ENCODE measurements around the gene PIGU.

The PIGU gene

DNA sequence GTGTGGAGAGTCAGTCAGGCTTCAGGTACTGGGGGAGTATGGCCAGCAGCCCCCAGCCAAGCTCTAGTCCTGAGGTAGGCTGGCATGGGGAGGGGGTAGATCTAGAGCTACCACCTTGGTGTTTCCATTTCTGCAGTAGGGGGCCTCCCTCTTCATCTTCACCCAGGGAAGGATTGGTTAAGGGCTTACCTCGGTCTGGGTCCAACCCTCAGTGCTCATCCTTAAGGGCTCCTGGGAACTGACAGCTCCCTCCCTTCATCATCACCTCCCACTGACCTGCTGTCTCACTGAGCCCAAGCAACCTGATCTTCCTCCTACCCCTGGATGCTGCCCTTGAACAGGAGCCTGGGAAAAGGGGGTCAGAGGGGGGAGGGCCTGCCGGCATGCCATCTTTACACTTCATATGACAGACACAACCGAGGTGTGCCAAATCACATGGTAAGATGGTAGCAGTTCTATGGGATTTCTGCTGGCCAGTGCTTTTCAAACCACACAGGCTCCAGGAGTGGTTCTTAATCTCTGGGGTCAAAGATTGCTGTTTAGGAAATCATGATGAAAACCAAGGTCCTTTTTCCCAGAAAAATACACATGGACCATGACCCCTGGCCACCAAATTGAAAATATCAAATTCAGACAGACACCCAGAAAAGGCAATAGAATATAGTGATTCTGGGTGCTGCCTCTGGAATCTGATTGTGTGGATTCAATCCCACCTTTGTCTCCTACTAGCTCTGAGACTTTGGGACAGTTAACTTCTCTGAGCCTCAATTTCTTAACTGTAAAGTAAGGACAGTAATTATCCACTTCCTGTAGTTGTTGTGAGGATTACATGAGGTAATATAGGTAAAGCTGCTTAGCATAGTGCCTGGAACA lies 30.3 kb upstream of the PIGU start:
- TF ChIP-seq, protein P1, sequence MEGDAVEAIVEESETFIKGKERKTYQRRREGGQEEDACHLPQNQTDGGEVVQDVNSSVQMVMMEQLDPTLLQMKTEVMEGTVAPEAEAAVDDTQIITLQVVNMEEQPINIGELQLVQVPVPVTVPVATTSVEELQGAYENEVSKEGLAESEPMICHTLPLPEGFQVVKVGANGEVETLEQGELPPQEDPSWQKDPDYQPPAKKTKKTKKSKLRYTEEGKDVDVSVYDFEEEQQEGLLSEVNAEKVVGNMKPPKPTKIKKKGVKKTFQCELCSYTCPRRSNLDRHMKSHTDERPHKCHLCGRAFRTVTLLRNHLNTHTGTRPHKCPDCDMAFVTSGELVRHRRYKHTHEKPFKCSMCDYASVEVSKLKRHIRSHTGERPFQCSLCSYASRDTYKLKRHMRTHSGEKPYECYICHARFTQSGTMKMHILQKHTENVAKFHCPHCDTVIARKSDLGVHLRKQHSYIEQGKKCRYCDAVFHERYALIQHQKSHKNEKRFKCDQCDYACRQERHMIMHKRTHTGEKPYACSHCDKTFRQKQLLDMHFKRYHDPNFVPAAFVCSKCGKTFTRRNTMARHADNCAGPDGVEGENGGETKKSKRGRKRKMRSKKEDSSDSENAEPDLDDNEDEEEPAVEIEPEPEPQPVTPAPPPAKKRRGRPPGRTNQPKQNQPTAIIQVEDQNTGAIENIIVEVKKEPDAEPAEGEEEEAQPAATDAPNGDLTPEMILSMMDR (IDR thresholded peaks at IDR 0.05; ENCODE audit: low read depth, low read length) = no peak
- Histone ChIP-seq H3K4me1 (peaks cover 6% of the 10 kb centered on the region; the same call in 1 of the 2 replicates), H3K9me3 (no peaks in the 10 kb centered on the region), H3K4me3 (ENCODE audit: low read depth, low read length) (no peak overlapping the region), H3K36me3 (no peaks in the 10 kb centered on the region), H3K27me3 (no peaks in the 10 kb centered on the region)
- DNase-seq = no peak

DNA sequence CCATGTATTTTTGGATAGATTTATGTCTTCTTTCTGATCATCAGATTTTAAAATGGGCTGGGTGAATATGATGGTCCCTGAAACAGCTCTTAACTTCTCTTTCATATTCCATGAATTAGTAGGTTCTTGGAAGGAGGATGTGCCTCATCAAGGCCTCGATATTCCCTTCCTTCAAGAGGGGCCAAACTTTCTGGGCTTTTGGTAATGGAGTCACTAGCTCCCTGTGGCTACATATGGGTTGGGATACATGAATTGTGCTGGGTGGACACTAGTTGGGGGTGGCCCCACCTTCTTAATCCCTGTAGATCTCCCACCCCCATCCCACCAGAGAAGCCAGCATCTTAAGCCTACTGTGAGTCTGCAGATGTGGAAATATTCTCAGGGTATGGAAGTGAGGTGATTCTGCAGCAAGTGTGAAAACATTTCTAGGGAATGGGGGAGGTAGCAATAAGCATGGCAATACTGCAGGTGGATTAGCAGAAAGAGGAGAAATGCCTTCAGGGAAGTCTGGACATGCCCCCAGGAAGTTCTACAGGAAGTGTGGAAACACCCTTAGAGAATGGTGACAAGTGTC lies 29.5 kb upstream of the PIGU start:
- no peaks in the 10 kb centered on the region for H3K36me3 ChIP-seq
- H3K27me3 ChIP-seq = no peaks in the 10 kb centered on the region
- TF ChIP-seq, protein P1 (IDR thresholded peaks at IDR 0.05; ENCODE audit: low read depth, low read length) = no peak
- no peak overlapping the region for H3K4me3 ChIP-seq (ENCODE audit: low read depth, low read length)
- no peaks in the 10 kb centered on the region for H3K9me3 ChIP-seq
- DNase-seq = no peak
- H3K4me1 ChIP-seq = peaks cover 6% of the 10 kb centered on the region; the same call in 1 of the 2 replicates

DNA sequence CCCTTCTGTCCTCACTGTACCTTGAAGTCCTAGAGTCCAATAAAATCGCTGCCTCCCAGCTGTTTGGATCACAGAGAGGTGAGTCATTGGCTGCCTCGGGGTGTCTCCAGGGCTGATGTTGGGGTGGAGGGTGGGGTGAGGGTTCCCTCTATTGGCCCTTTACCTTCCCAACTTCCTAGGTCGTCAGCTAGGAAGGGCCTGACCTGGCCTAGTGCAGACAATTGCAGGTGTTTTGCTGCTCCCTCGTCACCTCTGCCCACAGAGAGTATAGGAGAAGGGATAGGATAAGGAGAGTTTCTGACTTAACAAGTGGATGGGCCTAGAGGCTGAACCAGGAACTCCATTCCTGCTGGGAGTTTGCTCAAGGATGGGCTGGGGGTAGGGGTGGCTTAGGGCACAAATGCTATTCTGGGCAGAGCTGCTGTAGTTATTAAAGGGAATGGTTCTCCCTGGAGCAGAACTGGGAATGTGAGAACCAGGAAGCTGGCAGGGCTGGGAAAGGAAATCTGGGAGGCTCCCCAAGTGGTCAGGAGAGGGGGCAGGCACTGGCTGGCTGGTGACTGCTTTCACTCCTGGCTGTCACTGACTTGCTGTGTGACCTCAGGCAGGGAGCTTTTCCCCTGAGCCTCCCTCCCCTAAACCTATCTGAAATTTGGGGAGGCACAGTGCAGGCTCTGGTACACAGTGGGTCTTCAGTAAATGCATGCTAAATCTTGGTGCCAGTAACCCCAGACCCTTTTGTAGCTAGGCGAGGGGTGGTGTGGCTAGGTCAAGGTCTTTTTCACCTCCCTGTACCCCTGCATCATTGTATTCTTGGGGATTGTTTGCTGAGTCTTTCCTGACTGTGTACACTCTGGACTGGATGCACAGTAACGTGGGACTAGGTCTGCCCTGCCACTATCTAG lies 28.8 kb upstream of the PIGU start:
- H3K9me3 ChIP-seq = no peaks in the 10 kb centered on the region
- TF ChIP-seq, protein P1 (IDR thresholded peaks at IDR 0.05; ENCODE audit: low read depth, low read length) = no peak
- no peaks in the 10 kb centered on the region for H3K27me3 ChIP-seq
- H3K36me3 ChIP-seq = no peaks in the 10 kb centered on the region
- DNase-seq = no peak
- no peak overlapping the region for H3K4me3 ChIP-seq (ENCODE audit: low read depth, low read length)
- peaks cover 6% of the 10 kb centered on the region; the same call in 1 of the 2 replicates for H3K4me1 ChIP-seq

DNA sequence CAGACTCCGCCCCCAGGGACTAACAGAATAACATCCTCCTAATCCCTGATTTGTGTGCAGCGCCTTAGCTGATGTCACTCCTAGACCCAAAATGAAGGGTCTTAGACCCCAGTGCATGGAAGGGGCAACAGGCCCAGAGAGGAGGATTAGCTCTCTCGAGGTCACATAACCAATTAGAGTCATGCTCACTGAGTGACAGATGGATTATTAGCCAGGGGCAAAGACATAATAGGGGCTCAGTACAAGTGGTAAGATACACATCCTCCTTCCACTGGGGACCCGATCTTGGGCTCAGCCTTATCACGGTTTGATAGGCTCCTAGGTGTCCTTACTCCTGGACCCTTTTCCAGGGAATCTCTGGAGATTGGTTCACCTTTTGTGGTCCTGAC lies 28.1 kb upstream of the PIGU start:
- no peaks in the 10 kb centered on the region for H3K36me3 ChIP-seq
- H3K4me3 ChIP-seq (ENCODE audit: low read depth, low read length) = peak overlapping the region; percentile 64
- H3K9me3 ChIP-seq = no peaks in the 10 kb centered on the region
- H3K27me3 ChIP-seq = no peaks in the 10 kb centered on the region
- TF ChIP-seq, protein P1 (IDR thresholded peaks at IDR 0.05; ENCODE audit: low read depth, low read length) = no peak
- peaks cover 6% of the 10 kb centered on the region; the same call in 1 of the 2 replicates for H3K4me1 ChIP-seq
- no peak for DNase-seq

DNA sequence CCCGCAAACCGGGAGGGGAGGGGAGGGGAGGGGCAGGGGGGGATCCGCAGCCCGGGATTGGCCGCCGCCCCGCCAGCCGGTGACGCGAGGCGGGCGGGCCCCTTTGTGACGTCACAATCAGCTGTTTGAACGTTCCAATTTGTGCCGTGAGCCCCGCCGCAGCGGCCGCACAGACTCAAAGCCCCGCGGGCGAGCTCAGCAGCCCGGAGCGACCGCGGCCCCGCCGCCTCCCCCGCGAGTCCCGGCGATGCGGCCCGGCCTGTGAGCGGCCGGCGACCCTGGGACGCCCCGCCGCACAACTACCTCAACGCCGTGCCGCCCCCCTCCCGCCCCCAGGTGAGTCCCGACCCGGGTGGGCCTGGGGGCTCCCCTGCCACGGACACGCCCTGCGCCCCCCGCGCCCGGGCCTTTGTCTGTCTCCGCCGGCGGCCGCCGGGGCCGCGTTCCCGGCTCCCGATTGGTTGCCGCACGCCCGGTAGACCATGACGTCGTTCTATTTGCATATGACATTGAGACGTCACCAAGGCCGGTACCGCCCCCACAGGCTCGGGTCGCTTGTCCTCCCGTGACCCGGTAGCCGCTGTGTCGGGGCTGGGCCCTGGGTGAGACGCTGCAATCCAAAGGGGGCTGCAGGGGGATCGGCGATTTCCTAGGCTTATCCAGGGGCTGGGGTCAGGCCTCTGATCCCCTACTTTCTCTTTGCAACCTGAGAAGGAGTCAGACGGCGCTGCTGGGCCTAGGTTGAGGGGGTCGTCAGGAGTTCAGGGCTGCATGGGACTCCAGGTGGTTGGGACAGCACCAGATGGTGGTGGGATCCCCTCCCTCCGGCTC lies 27.5 kb upstream of the PIGU start, which contains the start of gene TP53INP2:
Gene TP53INP2, plus strand, starts transcription at position 168 of the 831 bp plus-strand sequence. CDS start 4,396 bp downstream, outside the sequence.
- peaks cover 6% of the 10 kb centered on the region; the same call in 1 of the 2 replicates for H3K4me1 ChIP-seq
- H3K4me3 ChIP-seq (ENCODE audit: low read depth, low read length) = peak within 1 kb of the TSS; percentile 64
- H3K27me3 ChIP-seq = no peaks in the 10 kb centered on the region
- H3K36me3 ChIP-seq = no peaks in the 10 kb centered on the region
- DNase-seq = peak; percentile 95
- TF ChIP-seq, protein P1 (IDR thresholded peaks at IDR 0.05; ENCODE audit: low read depth, low read length) = no peak
- no peaks in the 10 kb centered on the region for H3K9me3 ChIP-seq

Data from BE2C (cell line).